C4-2B (cell line): ENCODE data around the gene SLC8A1.

Experiments
- ZFX ChIP-seq: fragments of 450-650 bp; IDR thresholded peaks from 2 replicates; pipeline ENCODE4 v1.6.1; 2017
- TF ChIP-seq, protein P1 (sequence below): fragments of 450-650 bp; conservative IDR thresholded peaks from 2 replicates; pipeline ENCODE4 v1.5.1; 2017; ENCODE audit warnings: mild to moderate bottlenecking

DNA sequence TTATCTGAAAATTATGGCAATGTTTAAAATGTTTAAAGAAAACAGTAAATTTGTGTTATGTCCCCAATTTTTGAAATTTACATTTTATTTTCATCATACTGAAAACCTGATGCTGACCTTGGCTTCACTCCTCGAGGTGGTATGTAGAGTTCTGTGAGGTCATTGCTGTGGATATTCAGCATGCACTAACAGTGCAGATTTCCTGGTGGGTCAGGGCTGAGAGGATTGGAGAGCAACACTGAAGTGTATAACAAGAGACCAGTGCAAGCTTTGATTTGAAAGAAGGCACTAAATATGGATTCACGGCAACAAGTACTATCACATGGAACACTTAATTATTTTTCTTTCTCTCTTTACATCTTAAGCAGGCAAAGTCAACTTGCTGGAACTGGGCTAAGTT lies 134.1 kb downstream of the SLC8A1 start:
- TF ChIP-seq, protein P1, sequence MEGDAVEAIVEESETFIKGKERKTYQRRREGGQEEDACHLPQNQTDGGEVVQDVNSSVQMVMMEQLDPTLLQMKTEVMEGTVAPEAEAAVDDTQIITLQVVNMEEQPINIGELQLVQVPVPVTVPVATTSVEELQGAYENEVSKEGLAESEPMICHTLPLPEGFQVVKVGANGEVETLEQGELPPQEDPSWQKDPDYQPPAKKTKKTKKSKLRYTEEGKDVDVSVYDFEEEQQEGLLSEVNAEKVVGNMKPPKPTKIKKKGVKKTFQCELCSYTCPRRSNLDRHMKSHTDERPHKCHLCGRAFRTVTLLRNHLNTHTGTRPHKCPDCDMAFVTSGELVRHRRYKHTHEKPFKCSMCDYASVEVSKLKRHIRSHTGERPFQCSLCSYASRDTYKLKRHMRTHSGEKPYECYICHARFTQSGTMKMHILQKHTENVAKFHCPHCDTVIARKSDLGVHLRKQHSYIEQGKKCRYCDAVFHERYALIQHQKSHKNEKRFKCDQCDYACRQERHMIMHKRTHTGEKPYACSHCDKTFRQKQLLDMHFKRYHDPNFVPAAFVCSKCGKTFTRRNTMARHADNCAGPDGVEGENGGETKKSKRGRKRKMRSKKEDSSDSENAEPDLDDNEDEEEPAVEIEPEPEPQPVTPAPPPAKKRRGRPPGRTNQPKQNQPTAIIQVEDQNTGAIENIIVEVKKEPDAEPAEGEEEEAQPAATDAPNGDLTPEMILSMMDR: no peak
- no peak for TF ChIP-seq ZFX
